Stimulated activated memory B cell treated with anti-CD40 and anti-IgM and Interleukin-4, amounts not matched to agents 10 μg/mL and 1 μg/mL and 100 μg/mL, for 72 hours (primary cell): ENCODE results near the gene LTB4R2.

Source experiments
- ATAC-seq: fragments of 150-1000 bp; cut with Tn5 transposase; 2 replicates; pipeline ENCODE4 v1.10.0; 2021
- H3K27ac Mint-ChIP-seq: one replicate; pipeline ENCODE4 v1.8.0; 2022; ENCODE audit warnings: mild to moderate bottlenecking, mixed read lengths
- H3K27me3 Mint-ChIP-seq: one replicate; pipeline ENCODE4 v1.8.0; 2022; ENCODE audit warnings: mixed read lengths
- H3K36me3 Mint-ChIP-seq: one replicate; pipeline ENCODE4 v1.8.0; 2022; ENCODE audit warnings: mixed read lengths
- H3K4me1 Mint-ChIP-seq: one replicate; pipeline ENCODE4 v1.8.0; 2022; ENCODE audit warnings: mixed read lengths
- H3K4me3 Mint-ChIP-seq: one replicate; pipeline ENCODE4 v1.8.0; 2022; ENCODE audit warnings: mild to moderate bottlenecking, moderate library complexity, mixed read lengths
- H3K9me3 Mint-ChIP-seq: one replicate; pipeline ENCODE4 v1.8.0; 2022; ENCODE audit warnings: mixed read lengths

LTB4R2 gene

GRCh38 chr14:24309538-24310264, at the start of gene LTB4R2:
Gene LTB4R2 (plus strand): TSS chr14:24310140. CDS start chr14:24310665, 525 bp downstream.
- ATAC-seq: no peak
- H3K9me3 Mint-ChIP-seq: no peaks in the 10 kb centered on the region
- H3K27me3 Mint-ChIP-seq: no peaks in the 10 kb centered on the region
- peak within 1 kb of the TSS; percentile 76 for H3K4me3 Mint-ChIP-seq
- peaks cover 57% of the 10 kb centered on the region for H3K4me1 Mint-ChIP-seq
- H3K36me3 Mint-ChIP-seq: peaks cover 31% of the 10 kb centered on the region
- peak within 1 kb of the TSS; percentile 77 for H3K27ac Mint-ChIP-seq

GRCh38 chr14:24260780-24261157, 49.2 kb upstream of the LTB4R2 start:
- peaks cover 22% of the 10 kb centered on the region for H3K36me3 Mint-ChIP-seq
- H3K27me3 Mint-ChIP-seq: no peaks in the 10 kb centered on the region
- no peaks in the 10 kb centered on the region for H3K4me1 Mint-ChIP-seq
- H3K27ac Mint-ChIP-seq: no peak overlapping the region
- no peak overlapping the region for H3K4me3 Mint-ChIP-seq
- H3K9me3 Mint-ChIP-seq: no peaks in the 10 kb centered on the region
- ATAC-seq: no peak

GRCh38 chr14:24261256-24261968, 48.5 kb upstream of the LTB4R2 start:
- Mint-ChIP-seq H3K4me1 (no peaks in the 10 kb centered on the region), H3K36me3 (peaks cover 27% of the 10 kb centered on the region), H3K9me3 (no peaks in the 10 kb centered on the region), H3K27me3 (no peaks in the 10 kb centered on the region), H3K4me3 (no peak overlapping the region), H3K27ac (no peak overlapping the region)
- no peak for ATAC-seq

- ATAC-seq: no peak
- H3K4me1 Mint-ChIP-seq: peaks cover 5% of the 10 kb centered on the region
- H3K9me3 Mint-ChIP-seq: no peaks in the 10 kb centered on the region
- H3K36me3 Mint-ChIP-seq: peaks cover 29% of the 10 kb centered on the region
- H3K4me3 Mint-ChIP-seq: no peak overlapping the region
- no peak overlapping the region for H3K27ac Mint-ChIP-seq
- no peaks in the 10 kb centered on the region for H3K27me3 Mint-ChIP-seq
These were observed 48.0 kb upstream of the LTB4R2 start for GRCh38 chr14:24261969-24262327.

GRCh38 chr14:24262821-24263733, 46.9 kb upstream of the LTB4R2 start, which contains the start of gene TGM1:
Gene TGM1 (minus strand): TSS chr14:24263177. CDS start chr14:24262352, 825 bp downstream.
- no peak for ATAC-seq
- no peak within 1 kb of the TSS for H3K4me3 Mint-ChIP-seq
- peaks cover 33% of the 10 kb centered on the region for H3K36me3 Mint-ChIP-seq
- peaks cover 10% of the 10 kb centered on the region for H3K4me1 Mint-ChIP-seq
- H3K9me3 Mint-ChIP-seq: no peaks in the 10 kb centered on the region
- no peak within 1 kb of the TSS for H3K27ac Mint-ChIP-seq
- no peaks in the 10 kb centered on the region for H3K27me3 Mint-ChIP-seq

- H3K27ac Mint-ChIP-seq: no peak overlapping the region
- H3K4me1 Mint-ChIP-seq: peaks cover 10% of the 10 kb centered on the region
- ATAC-seq: no peak
- H3K4me3 Mint-ChIP-seq: no peak overlapping the region
- no peaks in the 10 kb centered on the region for H3K9me3 Mint-ChIP-seq
- no peaks in the 10 kb centered on the region for H3K27me3 Mint-ChIP-seq
- H3K36me3 Mint-ChIP-seq: peaks cover 33% of the 10 kb centered on the region
These were observed 46.1 kb upstream of the LTB4R2 start for GRCh38 chr14:24263848-24264247.

- Mint-ChIP-seq H3K27me3 (no peaks in the 10 kb centered on the region), H3K27ac (no peak overlapping the region), H3K4me3 (no peak overlapping the region), H3K36me3 (peaks cover 35% of the 10 kb centered on the region), H3K4me1 (peaks cover 10% of the 10 kb centered on the region), H3K9me3 (no peaks in the 10 kb centered on the region)
- ATAC-seq: no peak
These were observed 45.6 kb upstream of the LTB4R2 start for GRCh38 chr14:24264298-24264697.

- peak overlapping the region; percentile 12 for H3K27ac Mint-ChIP-seq
- H3K4me1 Mint-ChIP-seq: peaks cover 13% of the 10 kb centered on the region
- no peak for ATAC-seq
- H3K27me3 Mint-ChIP-seq: no peaks in the 10 kb centered on the region
- peaks cover 32% of the 10 kb centered on the region for H3K36me3 Mint-ChIP-seq
- H3K9me3 Mint-ChIP-seq: no peaks in the 10 kb centered on the region
- no peak overlapping the region for H3K4me3 Mint-ChIP-seq
These were observed 43.3 kb upstream of the LTB4R2 start for GRCh38 chr14:24266344-24267244.

- H3K9me3 Mint-ChIP-seq: no peaks in the 10 kb centered on the region
- no peak overlapping the region for H3K4me3 Mint-ChIP-seq
- H3K36me3 Mint-ChIP-seq: peaks cover 26% of the 10 kb centered on the region
- no peaks in the 10 kb centered on the region for H3K27me3 Mint-ChIP-seq
- no peak for ATAC-seq
- H3K27ac Mint-ChIP-seq: no peak overlapping the region
- H3K4me1 Mint-ChIP-seq: peaks cover 22% of the 10 kb centered on the region
These were observed 42.4 kb upstream of the LTB4R2 start for GRCh38 chr14:24267516-24267915.

GRCh38 chr14:24268225-24268624, 41.7 kb upstream of the LTB4R2 start:
- Mint-ChIP-seq H3K27ac (no peak overlapping the region), H3K27me3 (no peaks in the 10 kb centered on the region), H3K9me3 (no peaks in the 10 kb centered on the region), H3K4me1 (peaks cover 29% of the 10 kb centered on the region), H3K4me3 (no peak overlapping the region), H3K36me3 (peaks cover 21% of the 10 kb centered on the region)
- ATAC-seq: no peak

- Mint-ChIP-seq H3K27me3 (no peaks in the 10 kb centered on the region), H3K4me3 (no peak overlapping the region), H3K4me1 (peaks cover 40% of the 10 kb centered on the region), H3K9me3 (no peaks in the 10 kb centered on the region), H3K36me3 (peaks cover 21% of the 10 kb centered on the region), H3K27ac (no peak overlapping the region)
- ATAC-seq: no peak
These were observed 40.6 kb upstream of the LTB4R2 start for GRCh38 chr14:24269368-24269767.

- Mint-ChIP-seq H3K9me3 (no peaks in the 10 kb centered on the region), H3K36me3 (peaks cover 21% of the 10 kb centered on the region), H3K27me3 (no peaks in the 10 kb centered on the region), H3K4me1 (peaks cover 43% of the 10 kb centered on the region), H3K27ac (no peak overlapping the region), H3K4me3 (peak overlapping the region; percentile 97)
- ATAC-seq: no peak
These were observed 39.9 kb upstream of the LTB4R2 start for GRCh38 chr14:24269910-24270536.

- Mint-ChIP-seq H3K36me3 (peaks cover 21% of the 10 kb centered on the region), H3K9me3 (no peaks in the 10 kb centered on the region), H3K27me3 (no peaks in the 10 kb centered on the region), H3K27ac (peak overlapping the region; percentile 94), H3K4me3 (peak overlapping the region; percentile 97), H3K4me1 (peaks cover 49% of the 10 kb centered on the region)
- no peak for ATAC-seq
These were observed 39.3 kb upstream of the LTB4R2 start for GRCh38 chr14:24270537-24271133.
